ENCODE results near the gene IFFO2.

DNA sequence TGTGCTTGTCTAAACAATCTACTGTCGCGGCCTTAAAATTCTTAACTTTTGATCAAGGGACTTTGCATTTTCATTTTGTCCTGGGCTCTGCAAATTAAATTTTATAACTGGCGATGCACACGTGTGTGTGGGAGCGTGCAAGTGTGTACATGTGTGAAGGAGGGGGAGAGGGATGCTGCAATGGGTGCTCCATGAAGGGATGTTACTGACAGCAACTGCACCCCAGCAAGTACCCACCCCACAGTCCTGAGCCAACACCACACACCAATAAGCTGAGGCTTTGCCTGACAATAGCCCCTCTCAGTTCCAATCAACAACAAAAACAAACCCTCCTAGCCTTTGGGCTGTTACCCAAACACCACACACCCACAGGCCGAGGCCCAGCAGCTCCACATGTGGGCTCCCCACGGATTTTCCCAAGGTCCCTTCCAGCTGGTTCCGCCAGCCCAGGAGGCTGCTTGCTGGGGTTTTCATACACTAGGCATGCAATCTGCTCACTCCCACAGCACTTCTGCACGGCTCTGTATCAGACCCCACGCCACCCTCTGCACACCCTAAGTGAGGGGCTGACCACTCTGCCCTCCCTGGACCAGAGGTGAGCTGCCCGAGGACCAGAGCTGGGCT is 32.8 kb upstream of the IFFO2 start:
- TF ChIP-seq CTCF (IDR thresholded peaks at IDR 0.05 in 2 of 3, conservative IDR thresholded peaks at IDR 0.05 in 1 of 3; ENCODE audit: borderline replicate concordance in 1 of 3, insufficient read depth in 1 of 3, low read depth in 2 of 3, low read length in 2 of 3) (no peak), POLR2AphosphoS5 (IDR thresholded peaks at IDR 0.05; ENCODE audit: low read depth, low read length) (no peak), CEBPB (IDR thresholded peaks at IDR 0.05; ENCODE audit: low read depth) (no peak), POLR2A (IDR thresholded peaks at IDR 0.05; ENCODE audit: borderline replicate concordance, extremely low read depth, insufficient read depth, insufficient read length) (no peak), EZH2 (IDR thresholded peaks at IDR 0.05) (no peak), ZNF274 (IDR thresholded peaks at IDR 0.05; ENCODE audit: low read depth, low read length) (no peak), TCF7L2 (IDR thresholded peaks at IDR 0.05; ENCODE audit: borderline replicate concordance, extremely low read depth, insufficient read depth, insufficient read length) (no peak), RAD21 (IDR thresholded peaks at IDR 0.05; ENCODE audit: low read depth) (no peak)
